ENCODE data around the gene RAB10. TPM values are rescaled to one million over a fixed set of nuclear protein-coding genes. Genes with fewer than 3 reads are reported as not detected.
"Not testable (repeated sequence)": the region's sequence is repeated elsewhere in the genome, so short reads cannot be mapped to it uniquely, and the experiment has no call there.

RAB10 gene
- total RNA-seq, 1 donor from 2014 or later = 91.9 TPM

DNA sequence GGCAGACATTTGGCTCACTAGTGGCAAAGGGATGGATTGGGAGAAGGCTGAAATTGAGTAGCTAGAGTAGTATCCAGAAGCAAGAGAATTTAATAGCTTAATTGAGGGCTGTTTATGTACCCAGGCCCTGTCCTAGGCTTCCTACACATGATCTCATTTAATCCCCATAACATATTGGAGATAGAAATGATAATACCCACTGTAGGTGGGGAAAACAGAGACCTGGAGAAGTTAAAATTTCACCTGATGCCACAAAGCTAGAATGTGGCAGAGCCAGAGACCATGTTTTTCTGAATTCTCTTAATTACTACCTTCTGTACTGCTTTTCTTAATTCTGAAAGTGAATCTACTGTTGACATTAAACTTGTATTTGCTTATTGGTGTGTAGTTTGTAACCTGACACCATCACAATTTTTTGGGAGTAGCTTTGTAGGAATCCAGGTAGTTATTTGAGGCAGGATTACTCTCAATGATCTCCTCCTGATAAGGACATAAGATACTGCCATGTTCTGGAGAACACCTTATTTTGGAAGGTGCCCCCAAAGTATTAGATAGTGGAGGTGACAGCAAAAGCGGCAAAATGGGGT lies 42.2 kb downstream of the RAB10 start:
- DNase-seq (no peak), ATAC-seq (ENCODE audit: poor library complexity) (no peak)
- intact Hi-C loops (cut with DNase I) = no loop called here

- ATAC-seq (ENCODE audit: poor library complexity) = no peak
- intact Hi-C loops (cut with DNase I) = no loop called here
- no peak for DNase-seq
Observed at GRCh38 chr2:26077291-26077690, 43.4 kb downstream of the RAB10 start.

- no peak for DNase-seq
- intact Hi-C loops (cut with DNase I) = no loop called here
- ATAC-seq (ENCODE audit: poor library complexity) = no peak
Observed at GRCh38 chr2:26078939-26079338, 45.1 kb downstream of the RAB10 start.

DNA sequence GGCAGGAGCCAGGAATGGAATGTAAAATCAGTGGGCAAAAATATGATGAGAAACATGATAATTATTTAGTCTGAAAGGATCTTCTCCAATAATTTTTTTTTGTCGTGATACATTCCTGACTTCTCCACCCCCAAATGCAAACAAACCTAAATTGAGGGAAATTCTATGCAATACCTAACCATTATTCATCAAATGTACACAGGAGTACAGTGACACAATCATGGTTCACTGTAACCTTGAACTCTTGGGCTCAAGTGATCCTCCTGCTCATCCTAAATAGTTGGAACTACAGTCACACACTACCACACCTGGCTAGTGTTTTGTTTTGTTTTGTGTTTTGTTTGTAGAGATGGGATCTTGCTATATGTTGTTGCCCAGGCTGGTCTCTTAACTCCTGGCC lies 46.5 kb downstream of the RAB10 start:
- no peak for DNase-seq
- intact Hi-C loops (cut with DNase I) = no loop called here

GRCh38 chr2:26080925-26081324 lies 47.0 kb downstream of the RAB10 start:
- DNase-seq; intact Hi-C loops (cut with DNase I); ATAC-seq (ENCODE audit: poor library complexity): not testable (repeated sequence)

More for the DNA sequence above, 46.5 kb downstream of the RAB10 start:
- no peak for ATAC-seq (ENCODE audit: poor library complexity)

- intact Hi-C loops (cut with DNase I) = no loop called here
- ATAC-seq (ENCODE audit: poor library complexity) = no peak
- DNase-seq = no peak
Observed at GRCh38 chr2:26081556-26081955, 47.7 kb downstream of the RAB10 start.

GRCh38 chr2:26086155-26086637 lies 52.3 kb downstream of the RAB10 start:
- no peak for DNase-seq
- ATAC-seq (ENCODE audit: poor library complexity) = no peak
- intact Hi-C loops (cut with DNase I) = no loop called here

DNA sequence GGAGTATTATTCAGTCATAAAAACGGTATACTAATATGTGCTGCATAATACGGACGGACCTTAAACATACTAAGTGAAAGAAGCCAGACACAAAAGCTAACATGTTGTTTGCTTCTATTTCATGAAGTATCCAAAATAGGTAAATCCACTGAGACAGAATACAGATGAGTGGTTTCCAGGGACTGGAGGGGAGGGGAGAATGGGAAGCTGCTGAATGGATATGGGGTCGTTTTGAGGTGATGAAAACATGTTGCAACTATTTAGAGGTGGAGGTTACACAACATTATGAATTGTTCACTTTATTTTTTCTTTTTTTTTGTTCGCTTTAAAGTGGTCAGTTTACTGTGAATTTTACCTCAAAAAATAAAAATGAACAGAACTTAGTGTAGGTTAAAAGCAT lies 52.9 kb downstream of the RAB10 start:
- DNase-seq (no peak), ATAC-seq (ENCODE audit: poor library complexity) (no peak)
- intact Hi-C loops (cut with DNase I) = no loop called here

DNA sequence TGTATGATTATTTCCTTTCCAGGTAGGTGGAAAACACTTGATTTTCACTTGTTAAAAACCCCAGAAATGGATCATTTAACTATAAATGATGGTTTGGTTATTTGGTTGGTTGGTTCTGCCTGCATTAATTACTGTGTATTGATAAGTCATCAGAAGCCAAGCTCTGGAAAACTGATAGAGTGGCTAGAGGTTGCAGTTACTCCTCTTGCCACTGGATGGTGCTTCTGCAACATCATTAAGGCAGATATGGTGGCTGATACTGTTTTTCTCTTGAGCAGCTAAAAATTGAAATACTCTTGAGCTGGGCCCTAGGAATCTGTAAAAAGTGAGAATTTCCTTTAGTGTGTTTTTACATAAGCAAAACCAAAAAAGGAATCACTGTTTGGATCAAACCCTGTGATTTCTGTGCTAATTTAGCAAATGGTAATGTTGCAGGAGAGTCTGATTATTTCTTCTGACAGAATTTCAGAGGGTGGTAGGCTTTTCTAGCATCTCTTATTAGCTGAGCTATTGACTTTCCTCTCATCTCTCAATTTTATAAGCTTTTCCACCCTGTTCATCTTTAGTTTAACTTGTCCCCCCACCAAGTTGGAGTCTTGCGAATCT lies 54.3 kb downstream of the RAB10 start:
- peak; percentile 76 for ATAC-seq (ENCODE audit: poor library complexity)
- DNase-seq = no peak
- intact Hi-C loops (cut with DNase I) = loop anchor here (2.0 kb wide), 1 partner anchor 57 kb away; no protein-coding TSS in a partner anchor

DNA sequence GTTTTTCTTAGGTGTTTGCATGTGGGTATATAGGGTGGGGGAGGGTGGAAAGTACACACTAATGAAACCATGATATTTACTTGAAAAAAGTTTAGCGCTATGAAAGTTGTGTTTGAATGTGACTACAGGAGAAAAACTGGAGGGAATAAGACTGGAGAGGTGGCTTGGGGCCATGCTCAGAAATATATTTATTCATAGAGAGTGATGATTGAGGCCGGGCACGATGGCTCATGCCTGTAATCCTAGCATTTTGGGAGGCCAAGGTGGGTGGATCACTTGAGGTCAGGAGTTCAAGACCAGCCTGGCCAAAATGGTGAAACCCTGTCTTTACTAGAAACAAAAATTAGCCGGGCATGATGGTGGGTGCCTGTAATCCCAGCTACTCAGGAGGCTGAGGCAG lies 55.0 kb downstream of the RAB10 start:
- not testable (repeated sequence) for DNase-seq; ATAC-seq (ENCODE audit: poor library complexity)
- intact Hi-C loops (cut with DNase I) = loop anchor here (2.0 kb wide), 1 partner anchor 56 kb away; no protein-coding TSS in a partner anchor

GRCh38 chr2:26089337-26089736 lies 55.5 kb downstream of the RAB10 start:
- intact Hi-C loops (cut with DNase I) = loop anchor here (2.0 kb wide), 1 partner anchor 55 kb away; no protein-coding TSS in a partner anchor
- DNase-seq = no peak
- no peak for ATAC-seq (ENCODE audit: poor library complexity)

DNA sequence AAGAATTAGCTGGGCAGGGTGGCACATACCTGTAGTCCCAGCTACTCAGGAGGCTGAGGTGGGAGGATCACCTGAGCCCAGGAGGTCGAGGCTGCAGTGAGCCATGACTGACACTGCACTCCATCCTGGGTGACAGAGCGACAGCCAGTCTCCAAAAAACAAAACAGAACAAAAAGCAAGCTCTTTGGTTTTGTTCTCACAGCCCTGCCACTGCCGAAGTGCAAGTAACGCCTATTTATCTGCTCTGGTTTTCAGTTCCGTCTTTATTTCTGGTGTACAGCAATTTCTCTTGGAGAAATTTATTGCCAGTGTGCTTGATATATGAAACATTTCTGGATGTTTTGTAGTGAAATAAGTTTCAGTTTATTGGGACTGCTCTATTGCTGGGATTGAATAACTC lies 61.9 kb downstream of the RAB10 start:
- intact Hi-C loops (cut with DNase I) = no loop called here
- DNase-seq (no peak), ATAC-seq (ENCODE audit: poor library complexity) (no peak)

GRCh38 chr2:26099933-26100332 lies 66.0 kb downstream of the RAB10 start:
- intact Hi-C loops (cut with DNase I) = no loop called here
- no peak for DNase-seq
- peak; percentile 79 for ATAC-seq (ENCODE audit: poor library complexity)

- DNase-seq = no peak
- intact Hi-C loops (cut with DNase I) = no loop called here
- peak; percentile 81 for ATAC-seq (ENCODE audit: poor library complexity)
Observed at GRCh38 chr2:26100384-26100783, 66.5 kb downstream of the RAB10 start.

DNA sequence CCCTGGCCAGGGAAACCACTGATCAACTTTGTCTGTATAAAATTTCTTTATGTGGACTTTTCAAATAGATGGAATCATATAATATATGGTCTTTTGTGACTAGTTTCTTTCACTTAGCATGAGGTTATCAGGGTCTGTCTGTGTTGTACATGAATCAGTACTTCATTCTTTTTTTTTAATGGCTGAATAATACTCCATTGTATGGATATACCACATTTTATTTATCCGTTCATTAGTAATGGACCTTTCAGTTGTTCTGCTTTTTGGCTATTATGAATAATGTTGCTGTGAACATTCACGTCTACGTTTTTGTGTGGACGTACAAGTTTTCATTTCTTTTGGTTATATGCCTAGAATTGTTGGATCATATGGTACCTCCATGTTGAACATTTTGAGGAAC lies 69.9 kb downstream of the RAB10 start:
- intact Hi-C loops (cut with DNase I) = no loop called here

DNA sequence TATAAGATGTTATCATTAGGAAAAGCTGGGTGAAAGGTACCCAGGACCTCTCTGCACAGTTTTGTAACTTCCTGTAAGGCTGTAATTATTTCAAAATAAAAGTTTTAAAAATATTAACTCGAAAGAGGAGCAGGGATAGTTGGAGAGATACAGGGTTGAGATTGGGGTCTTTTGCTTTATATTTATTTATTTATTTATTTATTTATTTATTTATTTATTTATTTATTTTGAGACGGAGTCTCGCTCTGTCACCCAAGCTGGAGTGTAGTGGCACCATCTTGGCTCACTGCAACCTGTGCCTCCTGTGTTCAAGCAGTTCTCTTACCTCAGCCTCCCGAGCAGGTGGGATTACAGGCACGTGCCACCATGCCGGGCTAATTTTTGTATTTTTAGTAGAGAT lies 74.8 kb downstream of the RAB10 start:
- DNase-seq; intact Hi-C loops (cut with DNase I); ATAC-seq (ENCODE audit: poor library complexity): not testable (repeated sequence)

More for the DNA sequence above, 69.9 kb downstream of the RAB10 start:
- ATAC-seq (ENCODE audit: poor library complexity) = no peak
- no peak for DNase-seq

- no peak for ATAC-seq (ENCODE audit: poor library complexity)
- intact Hi-C loops (cut with DNase I) = no loop called here
Observed at GRCh38 chr2:26112201-26112600, 78.3 kb downstream of the RAB10 start.

DNA sequence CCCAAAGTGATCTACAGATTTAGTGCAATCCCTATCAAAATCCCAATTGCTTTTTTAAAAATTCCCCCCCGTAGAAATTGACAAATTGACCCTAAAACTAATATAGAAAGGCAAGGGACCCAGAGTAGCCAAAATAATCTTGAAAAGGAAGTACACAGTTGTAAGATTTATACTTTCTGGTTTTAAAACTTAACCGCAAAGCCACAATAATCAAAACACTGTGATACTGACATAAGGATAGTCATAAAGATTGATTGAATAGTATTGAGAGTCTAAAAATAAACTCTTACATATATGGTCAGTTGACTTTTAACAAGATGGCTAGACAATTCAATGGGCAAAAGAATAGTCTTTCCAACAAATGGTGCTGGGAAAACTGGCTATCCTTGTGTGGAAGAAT lies 80.3 kb downstream of the RAB10 start:
- no peak for DNase-seq
- intact Hi-C loops (cut with DNase I) = no loop called here
- ATAC-seq (ENCODE audit: poor library complexity) = no peak

More at GRCh38 chr2:26112201-26112600, 78.3 kb downstream of the RAB10 start:
- no peak for DNase-seq

GRCh38 chr2:26118682-26119081 lies 84.8 kb downstream of the RAB10 start:
- intact Hi-C loops (cut with DNase I) = no loop called here
- DNase-seq (no peak), ATAC-seq (ENCODE audit: poor library complexity) (no peak)

GRCh38 chr2:26119521-26119920 lies 85.6 kb downstream of the RAB10 start:
- DNase-seq (no peak), ATAC-seq (ENCODE audit: poor library complexity) (no peak)
- intact Hi-C loops (cut with DNase I) = no loop called here

Data from Right ventricle myocardium superior (tissue), 1 donor.